WTC11 (cell line): Measurements from ENCODE around the gene WDR7. TPM values are rescaled to one million over a fixed set of nuclear protein-coding genes. Genes with fewer than 3 reads are reported as not detected.

Source experiments
- ATAC-seq: fragments of 200-7000 bp; cut with Tn5 transposase; 2 replicates; pipeline ENCODE4 v1.10.0; 2021; ENCODE audit warnings: mild to moderate bottlenecking, moderate library complexity
- CTCF ChIA-PET: fragments of 300-600 bp; sonication (Branson Sonifier 250); formaldehyde crosslinking; loops from one replicate; lab custom pipeline; 2021; ENCODE audit warnings: antibody characterized with exemption; lab: Charles Lee
- POLR2A ChIA-PET: fragments of 350-600 bp; sonication (Branson Sonifier 250); formaldehyde crosslinking; loops from one replicate; lab custom pipeline; 2021; ENCODE audit warnings: antibody characterized with exemption; lab: Charles Lee
- DNase-seq: peaks from one replicate; pipeline ENCODE4 v3.0.0; 2021; ENCODE audit warnings: low spot score
- H3K27ac Mint-ChIP-seq: 2 replicates; pipeline ENCODE4 v1.8.0; 2021; ENCODE audit warnings: mixed read lengths
- H3K27me3 Mint-ChIP-seq: 2 replicates; pipeline ENCODE4 v1.8.0; 2021; ENCODE audit warnings: low read depth, mild to moderate bottlenecking, moderate library complexity, mixed read lengths
- H3K36me3 Mint-ChIP-seq: 2 replicates; pipeline ENCODE4 v1.8.0; 2021; ENCODE audit warnings: mixed read lengths
- H3K4me1 Mint-ChIP-seq: 2 replicates; pipeline ENCODE4 v1.8.0; 2022; ENCODE audit warnings: mixed read lengths
- H3K4me3 Mint-ChIP-seq: 2 replicates; pipeline ENCODE4 v1.8.0; 2021; ENCODE audit warnings: mild to moderate bottlenecking, moderate library complexity, mixed read lengths
- H3K9me3 Mint-ChIP-seq: 2 replicates; pipeline ENCODE4 v1.8.0; 2021; ENCODE audit warnings: mixed read lengths
- ELF4 ChIP-seq: sonication (generic); formaldehyde crosslinking; IDR thresholded peaks from 2 replicates; pipeline ENCODE4 v1.8.1; 2022; ENCODE audit warnings: low read depth, mild to moderate bottlenecking, moderate library complexity, missing genetic modification reagents
- ETV6 ChIP-seq: sonication (generic); formaldehyde crosslinking; IDR thresholded peaks from 2 replicates; pipeline ENCODE4 v1.8.1; 2022; ENCODE audit warnings: mild to moderate bottlenecking, missing genetic modification reagents
- GTF2I ChIP-seq: fragments of 250-450 bp; sonication (Bioruptor Pico); conservative IDR thresholded peaks from 2 replicates; pipeline ENCODE4 v1.4.0; 2021; ENCODE audit warnings: mild to moderate bottlenecking
- KAT7 ChIP-seq: sonication (generic); formaldehyde crosslinking; IDR thresholded peaks from 2 replicates; pipeline ENCODE4 v1.8.1; 2023; ENCODE audit warnings: missing genetic modification reagents, mild to moderate bottlenecking, borderline replicate concordance
- MYBL2 ChIP-seq: sonication (generic); formaldehyde crosslinking; IDR thresholded peaks from 2 replicates; pipeline ENCODE4 v1.8.1; 2023; ENCODE audit warnings: mild to moderate bottlenecking, moderate library complexity, missing genetic modification reagents
- NFATC4 ChIP-seq: fragments of 250-450 bp; sonication (Bioruptor Pico); IDR thresholded peaks from 2 replicates; pipeline ENCODE4 v1.9.0; 2021; ENCODE audit warnings: mild to moderate bottlenecking
- NFYB ChIP-seq: sonication (generic); formaldehyde crosslinking; conservative IDR thresholded peaks from 2 replicates; pipeline ENCODE4 v1.8.0; 2022; ENCODE audit warnings: low read depth, missing genetic modification reagents
- NR1H2 ChIP-seq: sonication (generic); formaldehyde crosslinking; IDR thresholded peaks from 2 replicates; pipeline ENCODE4 v1.9.0; 2021; ENCODE audit warnings: mild to moderate bottlenecking, moderate library complexity, missing genetic modification reagents
- OVOL2 ChIP-seq: fragments of 250-450 bp; sonication (Bioruptor Pico); IDR thresholded peaks from 2 replicates; pipeline ENCODE4 v1.9.0; 2021; ENCODE audit warnings: mild to moderate bottlenecking, borderline replicate concordance
- PRDM15 ChIP-seq: sonication (generic); formaldehyde crosslinking; IDR thresholded peaks from 2 replicates; pipeline ENCODE4 v1.8.0; 2022; ENCODE audit warnings: missing genetic modification reagents
- PRRX2 ChIP-seq: fragments of 250-450 bp; sonication (Bioruptor Pico); IDR thresholded peaks from 2 replicates; pipeline ENCODE4 v1.8.0; 2021; ENCODE audit warnings: mild to moderate bottlenecking
- SP1 ChIP-seq: sonication (generic); formaldehyde crosslinking; conservative IDR thresholded peaks from 2 replicates; pipeline ENCODE4 v1.8.1; 2022; ENCODE audit warnings: missing genetic modification reagents
- STAT6 ChIP-seq: sonication (generic); formaldehyde crosslinking; conservative IDR thresholded peaks from 2 replicates; pipeline ENCODE4 v1.8.1; 2023; ENCODE audit warnings: mild to moderate bottlenecking, low read depth, missing genetic modification reagents, moderate library complexity
- USF2 ChIP-seq: sonication (generic); formaldehyde crosslinking; IDR thresholded peaks from 2 replicates; pipeline ENCODE4 v1.8.1; 2023; ENCODE audit warnings: mild to moderate bottlenecking, missing genetic modification reagents, moderate library complexity
- ZBTB21 ChIP-seq: sonication (generic); formaldehyde crosslinking; IDR thresholded peaks from 2 replicates; pipeline ENCODE4 v1.8.1; 2023; ENCODE audit warnings: mild to moderate bottlenecking, missing genetic modification reagents, borderline replicate concordance
- ZNF219 ChIP-seq: sonication (generic); formaldehyde crosslinking; IDR thresholded peaks from 2 replicates; pipeline ENCODE4 v1.8.0; 2023; ENCODE audit warnings: missing genetic modification reagents, mild to moderate bottlenecking, borderline replicate concordance
- ZNF263 ChIP-seq: sonication (generic); formaldehyde crosslinking; IDR thresholded peaks from 2 replicates; pipeline ENCODE4 v1.8.1; 2022; ENCODE audit warnings: low read depth, mild to moderate bottlenecking, moderate library complexity, missing genetic modification reagents
- ZNF416 ChIP-seq: fragments of 250-450 bp; sonication (Bioruptor Pico); IDR thresholded peaks from 2 replicates; pipeline ENCODE4 v1.9.0; 2021; ENCODE audit warnings: mild to moderate bottlenecking, inconsistent platforms
- ZNF425 ChIP-seq: fragments of 250-450 bp; sonication (Bioruptor Pico); conservative IDR thresholded peaks from 2 replicates; pipeline ENCODE4 v1.9.0; 2021; ENCODE audit warnings: mild to moderate bottlenecking
- ZNF512 ChIP-seq: sonication (generic); formaldehyde crosslinking; IDR thresholded peaks from 2 replicates; pipeline ENCODE4 v1.8.1; 2022; ENCODE audit warnings: missing genetic modification reagents, borderline replicate concordance
- ZNF532 ChIP-seq: fragments of 250-450 bp; sonication (Bioruptor Pico); IDR thresholded peaks from 2 replicates; pipeline ENCODE4 v1.9.0; 2021; ENCODE audit warnings: mild to moderate bottlenecking, borderline replicate concordance
- total RNA-seq: library from RNA; stranded (reverse); gene quantifications from 3 replicates; pipeline ENCODE4 v1.2.3, GENCODE V29; 2021

Gene WDR7
- total RNA-seq, 1 experiment from 2014 or later: 12.2 TPM

- no peak overlapping the region for H3K4me3 Mint-ChIP-seq
- TF ChIP-seq ZNF532 (CRISPR knock-in tag) (no peak), SP1 (no peak), NFATC4 (CRISPR knock-in tag) (no peak), ETV6 (no peak), ZNF263 (no peak), OVOL2 (CRISPR knock-in tag) (no peak), NFYB (no peak), ZNF219 (no peak), ELF4 (no peak), NR1H2 (no peak), ZNF416 (no peak), USF2 (CRISPR knock-in tag) (no peak), ZBTB21 (CRISPR knock-in tag) (no peak), PRDM15 (CRISPR knock-in tag) (no peak)
- no peak for ATAC-seq
- no peaks in the 10 kb centered on the region for H3K36me3 Mint-ChIP-seq
- H3K27ac Mint-ChIP-seq: no peak overlapping the region
- POLR2A ChIA-PET: no interaction called here
- peaks cover 33% of the 10 kb centered on the region for H3K4me1 Mint-ChIP-seq
- CTCF ChIA-PET: no interaction called here
- no peaks in the 10 kb centered on the region for H3K27me3 Mint-ChIP-seq
- H3K9me3 Mint-ChIP-seq: peaks cover 5% of the 10 kb centered on the region
- DNase-seq: no peak
Observed at GRCh38 chr18:56983275-56983992, 332.3 kb downstream of the WDR7 start.

- Mint-ChIP-seq H3K36me3 (no peaks in the 10 kb centered on the region), H3K9me3 (peaks cover 5% of the 10 kb centered on the region), H3K27ac (no peak overlapping the region), H3K4me1 (peaks cover 33% of the 10 kb centered on the region), H3K27me3 (no peaks in the 10 kb centered on the region), H3K4me3 (no peak overlapping the region)
- CTCF ChIA-PET: no interaction called here
- POLR2A ChIA-PET: no interaction called here
- DNase-seq: no peak
- no peak for ATAC-seq
- TF ChIP-seq GTF2I (no peak), KAT7 (CRISPR knock-in tag) (no peak), ZNF425 (CRISPR knock-in tag) (no peak), ZNF416 (no peak), STAT6 (CRISPR knock-in tag) (no peak), ZNF512 (CRISPR knock-in tag) (no peak), ZBTB21 (CRISPR knock-in tag) (no peak), MYBL2 (CRISPR knock-in tag) (no peak), PRRX2 (CRISPR knock-in tag) (no peak), NR1H2 (no peak)
Observed at GRCh38 chr18:56984731-56985130, 333.6 kb downstream of the WDR7 start.
